ENCODE measurements around the gene IGSF9. TPM values are rescaled to one million over a fixed set of nuclear protein-coding genes. Genes with fewer than 3 reads are reported as not detected.

IGSF9 gene
- total RNA-seq, 1 donor from 2014 or later: 12.4 TPM

DNA sequence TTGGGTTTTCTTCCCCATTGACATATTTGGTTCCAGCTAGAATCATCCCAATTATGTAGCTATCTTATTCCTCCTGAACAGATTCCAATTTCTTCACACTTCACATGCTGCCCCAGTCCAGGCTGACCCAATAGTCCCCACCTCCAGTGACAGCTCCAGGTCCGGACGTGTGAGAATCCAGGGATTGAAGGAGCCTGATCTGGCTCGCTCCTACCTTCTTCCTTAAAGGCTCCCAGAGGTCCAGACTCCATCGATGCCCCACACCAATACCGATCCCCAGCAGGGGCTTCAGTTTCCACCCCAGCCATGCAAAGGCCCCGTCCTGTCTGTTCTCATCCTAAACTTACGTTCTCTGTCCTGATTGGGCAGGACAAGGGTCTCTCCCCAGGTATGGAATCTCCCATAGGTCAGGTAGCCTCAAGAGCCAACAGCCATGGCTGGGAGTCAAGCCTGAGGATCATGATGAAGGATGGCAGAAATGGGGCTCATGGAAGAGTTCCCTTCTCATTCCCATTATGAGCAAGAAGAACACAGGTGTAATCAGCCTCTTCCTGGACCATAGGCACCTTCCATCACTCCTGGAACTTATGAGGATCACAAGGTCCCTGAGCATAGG, 29.0 kb upstream of the IGSF9 start:
- DNase-seq (ENCODE audit: low spot score): no peak

DNA sequence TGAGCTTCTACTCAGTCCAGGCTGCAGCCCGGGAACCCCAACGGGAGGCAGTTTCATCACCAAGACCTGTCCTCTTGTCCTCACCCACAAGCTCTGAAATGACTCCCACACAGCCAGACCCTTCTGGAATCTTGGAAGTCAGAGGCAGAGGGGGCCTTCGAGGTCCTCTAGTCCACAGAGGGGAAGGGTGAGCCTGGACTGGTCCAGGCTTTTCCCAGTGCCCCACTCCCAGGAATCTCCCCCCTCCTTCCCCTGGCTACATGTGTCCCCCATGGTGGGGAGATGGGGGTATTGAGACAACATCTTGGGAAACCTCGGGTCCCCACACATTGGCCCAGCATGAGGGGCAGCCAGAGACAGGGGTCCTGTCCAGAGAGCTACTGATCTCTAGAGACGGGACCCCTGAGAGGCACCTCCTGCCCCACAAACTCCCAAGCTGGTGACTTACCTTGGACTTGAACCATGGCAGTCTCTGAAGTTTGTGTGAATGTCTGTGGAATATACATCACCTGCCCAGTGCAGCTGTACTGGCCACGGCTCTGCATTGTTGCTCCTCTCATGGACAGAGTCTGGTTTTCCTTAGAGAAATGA, 28.0 kb upstream of the IGSF9 start:
- no peak for DNase-seq (ENCODE audit: low spot score)

DNA sequence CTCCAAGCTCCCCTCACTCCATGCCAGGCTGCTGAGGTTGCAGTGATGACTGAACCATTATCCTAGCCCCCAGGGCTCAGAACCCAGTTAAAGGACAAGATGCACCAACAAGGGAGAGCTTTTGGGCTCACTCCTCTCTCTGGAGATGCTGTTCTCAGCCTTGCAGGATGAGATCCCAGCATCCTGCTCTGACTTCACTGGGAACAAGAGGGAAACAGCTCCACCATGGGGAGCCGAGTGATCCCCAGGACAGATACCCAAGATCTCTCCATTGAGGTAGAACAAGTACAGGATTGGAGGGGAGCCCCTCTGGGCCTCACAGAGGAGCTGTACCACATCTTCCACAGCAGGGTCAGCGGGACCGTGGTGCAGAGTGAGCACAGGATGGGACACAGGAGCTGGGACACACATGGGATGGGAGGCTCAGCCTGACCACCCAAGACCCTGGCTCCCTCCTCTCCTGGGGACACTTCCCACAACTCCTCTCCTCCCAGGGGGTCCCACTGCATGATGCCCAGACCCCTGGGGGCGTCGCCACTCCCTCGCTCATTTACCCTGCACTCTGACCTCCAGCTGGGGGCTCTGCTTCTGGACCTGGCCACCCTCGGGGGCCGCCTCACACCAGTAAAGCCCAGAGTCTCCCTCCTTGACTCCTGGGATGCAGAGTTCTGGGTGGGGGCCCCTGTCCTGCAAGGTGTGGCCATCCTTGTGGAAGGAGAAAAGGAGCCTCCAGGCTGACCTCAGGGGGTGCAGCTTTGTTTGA, 27.2 kb upstream of the IGSF9 start:
- DNase-seq (ENCODE audit: low spot score): no peak

DNA sequence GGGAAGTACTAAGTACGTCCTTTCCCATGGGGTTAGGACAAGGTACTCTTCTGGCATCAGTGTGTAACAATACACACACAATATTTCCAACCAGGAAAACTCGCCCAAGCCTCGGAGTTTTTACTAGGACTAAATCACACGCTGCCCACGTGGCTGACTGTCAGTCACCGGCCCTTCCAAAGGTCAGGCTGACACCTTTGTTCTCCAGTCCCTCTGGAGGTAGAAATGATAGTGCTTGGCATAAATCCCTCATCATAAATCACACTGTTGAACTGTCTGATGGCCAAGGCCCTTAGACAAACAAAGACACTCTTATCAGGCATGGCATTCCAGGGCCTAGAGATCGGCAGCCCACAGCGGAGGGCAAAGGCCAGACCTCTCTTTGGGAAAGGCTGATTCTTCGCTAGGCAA, 25.5 kb upstream of the IGSF9 start:
- DNase-seq (ENCODE audit: low spot score): peak; percentile 72

DNA sequence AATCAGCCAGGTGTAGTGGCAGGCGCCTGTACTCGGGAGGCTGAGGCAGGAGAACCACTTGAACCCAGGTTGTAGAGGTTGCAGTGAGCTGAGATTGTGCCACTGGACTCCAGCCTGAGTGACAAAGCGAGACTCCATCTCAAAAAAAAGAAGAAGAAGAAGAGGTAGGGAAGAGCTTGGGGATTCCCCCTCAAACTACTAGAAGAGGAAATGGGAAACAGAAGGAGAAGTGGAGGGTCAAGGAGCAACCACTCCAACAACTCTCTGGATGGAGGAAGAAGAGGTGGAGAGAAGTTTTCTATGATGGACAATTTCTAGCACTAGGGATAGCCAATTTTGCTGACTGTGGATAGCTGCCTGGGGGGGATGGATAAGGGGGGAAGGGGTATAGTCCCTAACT, 23.5 kb upstream of the IGSF9 start:
- DNase-seq (ENCODE audit: low spot score): no peak

DNA sequence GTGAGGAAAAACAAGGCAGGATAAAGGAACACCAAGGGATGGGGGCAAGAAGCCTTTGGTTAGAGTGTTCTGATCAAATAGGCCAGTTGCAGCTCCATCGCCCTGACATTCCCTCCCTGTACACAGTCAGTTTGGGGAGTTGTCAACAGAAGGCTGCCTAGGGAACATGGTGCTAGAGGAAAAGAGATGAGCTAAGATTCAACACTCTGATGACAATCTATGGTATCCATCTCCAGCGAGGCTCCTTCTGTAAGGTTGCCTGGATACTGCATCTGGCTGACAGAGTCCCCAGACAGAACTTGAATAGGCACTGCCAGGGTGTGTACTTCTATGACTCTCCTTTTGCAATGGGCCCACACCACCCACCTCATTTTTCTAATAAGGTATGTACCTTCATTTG, 19.9 kb upstream of the IGSF9 start:
- DNase-seq (ENCODE audit: low spot score): no peak

DNA sequence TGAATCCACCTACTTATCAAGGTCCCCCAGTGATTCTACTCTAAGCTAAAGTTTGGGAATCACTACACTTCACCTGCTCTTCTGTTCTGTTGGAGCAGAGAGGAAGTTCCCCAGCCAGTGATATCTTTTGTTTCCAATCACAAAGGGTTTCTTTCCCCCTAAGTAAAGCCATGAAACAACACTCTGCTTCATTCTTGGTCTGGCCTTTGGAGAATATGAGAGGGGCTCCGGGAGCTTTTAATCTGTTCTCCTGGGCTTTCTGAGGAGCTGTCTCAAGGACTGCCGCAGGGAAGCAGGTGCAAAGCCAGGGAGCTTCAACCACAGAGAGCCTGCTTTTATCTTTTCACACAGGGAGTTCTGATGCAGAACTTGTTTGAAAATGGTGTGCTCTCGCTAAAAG, 18.7 kb upstream of the IGSF9 start:
- no peak for DNase-seq (ENCODE audit: low spot score)

DNA sequence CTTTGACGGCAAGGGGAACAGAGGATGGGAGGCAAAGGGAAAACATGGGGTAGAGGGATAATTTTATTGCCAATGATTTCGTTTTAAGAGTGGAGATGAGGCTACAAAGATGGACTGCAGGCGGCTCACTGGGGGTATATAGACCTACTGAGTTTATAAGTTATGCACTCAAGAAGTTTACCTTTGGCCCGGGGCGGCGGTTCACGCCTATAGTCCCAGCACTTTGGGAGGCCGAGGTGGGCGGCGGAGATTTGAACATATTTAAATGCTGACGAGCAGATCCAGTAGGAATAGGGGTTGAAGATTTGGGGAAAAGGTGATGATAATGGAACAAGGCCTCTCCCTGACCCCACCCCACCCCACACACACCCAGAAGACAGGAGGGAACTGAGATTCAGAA, 16.8 kb upstream of the IGSF9 start:
- DNase-seq (ENCODE audit: low spot score): no peak

DNA sequence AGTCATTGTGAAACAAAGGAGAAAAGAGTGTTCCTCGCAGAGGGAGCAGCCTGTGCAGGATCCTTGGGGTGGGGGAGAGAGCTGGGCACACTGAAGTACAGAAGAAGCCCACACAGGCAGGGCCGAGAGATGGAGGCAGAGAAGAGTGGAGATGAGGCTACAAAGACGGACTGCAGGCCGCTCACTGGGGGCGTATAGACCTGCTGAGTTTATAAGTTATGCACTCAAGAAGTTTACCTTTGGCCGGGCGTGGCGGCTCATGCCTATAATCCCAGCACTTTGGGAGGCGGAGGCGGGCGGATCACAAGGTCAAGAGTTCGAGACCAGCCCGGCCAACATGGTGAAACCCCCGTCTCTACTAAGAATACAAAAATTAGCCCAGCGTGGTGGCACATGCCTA, 16.2 kb upstream of the IGSF9 start:
- DNase-seq (ENCODE audit: low spot score): no peak

DNA sequence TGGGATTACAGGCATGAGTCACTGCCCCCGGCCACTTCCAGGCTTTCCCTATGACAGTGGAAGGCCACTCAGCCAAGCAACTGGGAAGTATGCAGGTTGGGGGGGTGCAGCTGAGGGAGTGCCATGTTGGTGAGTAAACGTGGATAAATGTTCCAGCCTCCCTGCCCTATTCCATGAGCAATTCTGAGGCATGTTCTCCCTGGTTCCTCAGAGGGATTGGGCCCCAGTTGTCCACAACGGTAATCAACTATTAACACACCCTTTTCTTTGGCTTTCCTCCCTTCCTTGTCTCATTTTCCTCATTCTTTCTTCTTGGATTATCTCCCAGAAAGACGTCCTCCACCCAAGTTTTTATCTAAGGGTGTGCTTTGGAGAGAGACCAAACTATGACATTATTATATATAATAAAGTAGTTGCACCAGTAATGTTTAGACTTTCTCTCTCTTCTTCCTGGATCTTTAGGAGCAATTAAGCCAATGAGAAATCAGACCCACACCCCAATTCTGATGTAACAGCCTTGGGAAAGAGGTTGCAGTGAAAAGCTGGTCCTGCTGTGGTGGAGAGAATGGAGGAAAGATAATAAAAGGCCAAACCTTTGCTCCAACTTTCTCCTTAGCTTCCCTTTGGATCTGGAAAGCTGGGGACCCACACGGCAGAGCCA, 15.4 kb upstream of the IGSF9 start:
- peak; percentile 58 for DNase-seq (ENCODE audit: low spot score)

DNA sequence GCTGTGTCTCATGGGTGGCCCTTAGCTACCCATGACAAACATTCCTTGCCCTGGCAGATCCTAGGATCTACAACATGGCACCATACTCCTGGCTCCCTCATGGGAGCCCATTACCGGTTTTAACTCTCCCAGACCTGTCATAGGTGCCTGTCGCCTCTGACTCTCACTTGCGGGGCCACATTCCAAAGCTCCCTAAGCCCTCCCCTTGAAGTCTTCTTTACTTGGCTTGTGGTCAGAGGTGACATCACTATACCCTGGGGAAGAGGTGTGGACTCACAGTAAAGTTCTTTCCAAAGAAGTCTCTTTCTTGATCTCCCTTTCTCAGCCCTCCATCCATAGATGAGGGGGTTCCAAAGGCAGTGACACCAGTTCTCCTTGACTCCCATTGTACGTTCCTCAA, 14.0 kb upstream of the IGSF9 start:
- DNase-seq (ENCODE audit: low spot score): peak; percentile 23

DNA sequence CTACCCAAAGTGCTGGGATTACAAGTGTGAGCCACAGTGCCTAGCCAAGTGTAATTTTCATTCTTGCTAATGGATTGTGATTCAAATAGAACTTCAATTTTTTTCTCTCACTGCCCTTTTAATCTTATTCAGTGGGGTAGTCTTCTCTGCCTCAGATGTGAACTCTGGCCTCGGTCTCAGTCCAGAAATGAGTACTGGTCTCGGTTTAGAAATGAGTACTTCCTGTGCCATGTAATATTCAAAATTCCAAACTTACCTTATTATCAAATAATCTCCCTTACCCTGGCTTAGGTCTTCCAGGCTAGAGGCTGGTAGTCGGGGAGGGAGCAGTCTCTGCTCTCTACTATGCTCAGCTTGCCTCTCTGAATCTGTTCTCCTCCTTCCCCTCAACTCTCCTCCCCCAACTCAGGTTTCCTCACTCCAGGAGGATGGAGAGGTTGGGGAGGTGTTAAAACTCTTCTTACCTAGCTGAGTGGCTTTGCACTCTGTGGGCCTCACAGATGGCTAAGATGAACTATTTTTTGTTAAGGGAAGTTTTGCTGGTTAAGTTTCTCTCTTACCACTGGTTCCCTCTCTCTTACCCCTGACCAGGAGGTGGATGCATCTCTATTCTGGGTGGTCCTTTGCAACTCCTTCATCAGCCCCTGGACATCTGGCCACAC, 13.4 kb upstream of the IGSF9 start:
- DNase-seq (ENCODE audit: low spot score): no peak

DNA sequence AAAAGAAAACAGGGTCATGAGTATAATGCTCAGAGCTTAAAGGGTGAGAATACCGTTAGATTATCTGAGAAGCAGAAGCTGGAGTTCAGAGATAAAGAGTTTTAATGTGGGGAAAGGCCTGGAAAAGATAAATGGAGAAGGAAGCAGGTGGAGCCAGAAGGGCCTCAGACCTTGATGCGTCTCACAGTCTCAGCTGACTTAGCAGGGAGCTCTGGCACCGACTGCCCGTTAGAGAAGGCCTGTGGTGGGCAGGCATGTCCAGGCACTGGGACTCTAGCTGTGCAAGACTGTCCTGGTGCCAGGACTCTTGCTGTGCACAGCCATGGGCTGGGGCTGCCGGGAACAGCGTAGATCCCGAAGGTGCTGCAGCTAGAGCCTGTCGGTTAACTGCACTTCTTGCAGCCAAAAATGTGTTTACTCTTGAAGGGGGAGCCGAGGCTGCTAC, 12.4 kb upstream of the IGSF9 start:
- DNase-seq (ENCODE audit: low spot score): no peak

DNA sequence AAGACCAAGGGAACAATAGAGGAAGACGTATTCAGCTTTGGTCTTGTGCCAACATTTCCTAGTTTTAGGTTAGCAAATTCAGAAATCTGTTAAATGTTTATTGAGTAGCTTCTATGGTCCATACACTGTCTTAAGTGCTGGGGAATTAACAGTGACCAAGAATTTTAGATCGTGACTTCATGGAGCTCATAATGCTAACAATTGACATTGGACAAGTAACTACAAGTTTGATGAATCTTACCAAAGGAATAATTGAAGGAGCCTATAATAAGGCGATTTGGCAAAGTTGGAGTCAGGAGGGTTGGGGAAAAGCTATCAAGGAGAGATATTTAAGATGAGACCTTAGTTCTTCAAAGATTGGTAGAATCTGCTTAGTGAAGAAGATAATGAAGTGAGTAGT, 10.0 kb upstream of the IGSF9 start:
- no peak for DNase-seq (ENCODE audit: low spot score)

DNA sequence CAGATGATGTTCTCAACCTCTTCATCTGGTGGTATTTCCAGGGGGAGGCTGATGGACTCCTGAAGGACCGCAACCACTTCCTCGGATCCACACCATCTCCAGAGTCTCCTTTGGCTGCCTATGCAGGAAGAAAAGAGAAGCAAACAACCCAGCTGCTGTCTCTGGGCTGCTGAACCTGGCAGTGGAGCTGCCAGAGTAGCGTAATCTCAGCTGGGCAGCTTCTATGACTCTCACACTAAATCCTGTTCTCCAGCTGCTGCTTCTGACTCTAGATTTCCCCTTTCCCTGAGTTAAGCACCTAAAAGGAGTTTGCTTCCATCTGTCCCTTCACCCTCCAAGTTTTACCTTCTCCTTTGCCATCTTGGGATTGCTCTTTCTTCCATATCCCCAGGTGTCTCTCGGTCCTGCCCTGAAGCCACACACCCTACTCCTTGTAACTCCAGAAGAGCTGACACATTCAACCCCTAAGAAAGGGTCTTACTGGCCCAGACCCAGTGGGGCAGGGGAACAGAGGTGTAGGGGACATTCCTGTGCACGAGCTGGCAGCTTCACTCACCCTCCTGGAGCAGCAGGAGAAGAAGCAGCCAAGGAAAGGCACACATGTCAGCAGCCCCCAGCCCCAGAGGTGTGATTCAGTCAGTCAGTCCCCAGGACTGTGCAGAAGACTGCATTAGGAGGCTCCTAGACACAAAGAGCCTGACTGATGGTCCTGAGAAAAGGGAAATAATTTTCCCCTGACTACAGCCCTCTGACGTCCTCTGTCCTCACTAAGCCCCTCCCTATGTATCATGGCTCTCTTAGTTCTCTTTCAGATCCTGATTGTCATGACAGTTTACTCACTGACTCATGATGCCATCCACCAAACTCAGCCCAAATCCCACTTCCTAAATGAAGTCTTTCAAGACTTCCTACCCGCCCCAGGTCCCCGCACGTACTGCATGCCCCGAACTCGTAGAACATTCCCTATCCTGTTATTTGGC, 8.4 kb upstream of the IGSF9 start, which contains the start of gene SLAMF9:
Gene SLAMF9 (minus strand): TSS at position 702 of the 980 bp plus-strand sequence. CDS start 100 bp downstream, at position 602.
- DNase-seq (ENCODE audit: low spot score): no peak

DNA sequence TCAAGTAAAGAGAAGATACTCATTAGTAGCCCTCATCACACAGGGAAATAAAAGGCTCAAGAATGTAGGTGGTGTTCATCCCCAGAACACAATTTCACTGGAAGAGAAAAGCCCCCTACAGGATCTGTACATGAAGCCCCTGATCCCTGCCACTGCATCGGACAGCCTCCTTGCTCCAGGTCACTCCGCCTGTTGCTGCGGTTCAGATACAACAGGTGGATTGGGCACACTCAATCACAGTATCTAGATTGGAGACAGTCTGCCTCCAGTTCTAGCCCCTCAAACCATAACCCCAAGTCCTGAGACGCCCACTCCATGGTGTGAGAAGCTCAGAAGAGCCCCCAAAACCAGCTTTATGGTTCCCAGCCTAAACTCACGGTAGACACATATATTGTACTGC, 7.5 kb upstream of the IGSF9 start:
- no peak for DNase-seq (ENCODE audit: low spot score)

DNA sequence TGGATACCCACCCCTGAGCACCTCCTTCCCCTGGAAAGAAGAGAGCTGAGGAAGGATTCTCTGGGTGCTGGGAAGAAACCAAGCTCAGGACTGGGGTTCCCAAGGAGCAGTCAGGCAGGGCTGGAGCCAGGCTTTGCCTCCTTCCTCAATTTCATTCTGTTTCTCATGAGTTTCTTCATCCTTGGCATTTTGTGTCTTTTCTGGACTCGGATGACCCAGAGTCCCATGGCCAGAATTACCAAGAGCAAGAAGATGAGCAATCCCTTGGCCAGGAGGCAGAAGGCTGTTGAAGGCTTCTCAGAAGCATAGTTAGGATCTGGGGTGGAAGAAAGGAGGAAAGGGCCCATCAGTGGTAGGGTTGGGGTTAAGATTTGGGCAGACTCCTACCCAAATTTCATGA, 6.1 kb upstream of the IGSF9 start:
- DNase-seq (ENCODE audit: low spot score): no peak

DNA sequence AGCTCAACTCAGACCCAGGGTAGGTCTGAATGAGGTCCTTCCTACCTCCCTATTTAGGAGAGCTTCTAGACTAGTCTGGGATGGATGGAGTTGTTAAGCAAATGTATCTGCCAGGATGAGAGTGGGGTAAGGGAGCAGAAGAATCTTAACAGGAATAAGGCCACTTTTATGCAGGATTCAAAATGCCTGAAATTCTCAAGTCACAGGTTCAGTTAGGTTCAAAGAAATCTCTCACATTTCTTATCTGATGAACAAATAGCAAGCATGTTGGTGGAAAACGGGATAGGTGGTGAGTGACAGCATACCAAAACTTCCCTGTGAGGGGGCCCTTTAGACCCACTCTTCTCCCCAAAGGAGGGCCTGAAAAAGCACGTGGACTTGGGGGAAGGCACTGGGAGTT, 5.6 kb upstream of the IGSF9 start:
- DNase-seq (ENCODE audit: low spot score): no peak

DNA sequence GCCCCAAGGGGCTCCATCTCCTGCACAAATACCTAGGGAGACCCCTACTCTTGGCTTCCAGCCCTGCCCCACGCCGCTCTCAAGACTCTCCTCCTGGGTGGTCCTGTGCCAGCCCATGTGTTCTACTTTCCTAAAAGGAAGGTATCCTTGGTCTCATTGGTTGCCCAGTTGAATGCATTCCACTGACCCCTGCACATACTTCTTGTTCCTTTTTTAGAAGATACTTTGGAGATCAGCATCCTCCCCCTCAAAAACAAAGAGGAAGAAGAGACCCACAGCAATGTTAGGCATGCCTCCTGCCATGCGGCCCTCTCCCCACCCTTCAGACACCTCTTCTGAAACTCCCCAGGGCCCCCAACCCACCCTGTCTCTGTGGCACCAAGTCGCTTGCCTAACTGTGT, 4.6 kb upstream of the IGSF9 start:
- no peak for DNase-seq (ENCODE audit: low spot score)

DNA sequence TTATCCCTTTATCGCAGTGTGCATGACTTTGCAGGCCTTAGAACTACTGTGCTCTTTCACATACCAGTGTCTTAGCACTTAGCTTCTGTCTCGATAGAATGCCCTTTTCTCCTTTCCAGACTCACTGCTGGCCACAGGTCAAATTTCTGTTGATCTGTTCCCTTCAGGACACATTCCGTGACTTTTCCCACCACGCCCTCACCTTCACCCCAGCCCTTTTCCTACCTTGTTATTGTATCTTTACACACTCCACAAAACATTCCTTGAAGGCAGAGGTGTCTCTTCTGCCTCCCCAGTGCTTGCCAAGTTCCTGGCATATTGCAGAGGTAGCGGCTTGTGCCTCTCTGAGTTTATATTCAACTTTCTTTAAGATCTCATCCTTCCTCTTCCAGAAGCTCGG, 3.7 kb upstream of the IGSF9 start:
- DNase-seq (ENCODE audit: low spot score): no peak

DNA sequence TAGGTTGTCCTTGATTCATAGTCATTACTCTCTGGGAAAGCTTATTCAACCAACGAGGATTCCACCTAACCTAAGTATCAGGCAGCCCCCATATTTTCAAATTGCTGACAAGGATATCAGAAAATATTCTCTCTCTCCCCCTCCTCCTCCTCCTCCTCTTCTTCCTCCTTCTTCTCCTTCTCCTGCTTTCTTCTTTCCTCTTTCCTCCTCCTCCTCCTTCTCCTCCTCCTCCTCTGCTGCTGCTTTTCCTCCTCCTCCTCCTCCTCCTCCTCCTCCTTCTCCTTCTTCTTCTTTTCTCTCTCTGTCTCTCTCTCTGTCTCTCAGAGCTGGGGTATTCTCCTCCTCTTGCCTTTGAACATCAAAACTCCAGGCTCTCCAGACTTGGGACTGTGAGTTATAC, 2.5 kb upstream of the IGSF9 start:
- no peak for DNase-seq (ENCODE audit: low spot score)
